GM12878 (cell line): Measurements from ENCODE around the gene DUSP22. TPM values are rescaled to one million over a fixed set of nuclear protein-coding genes. Genes with fewer than 3 reads are reported as not detected.

Experiments
- ATAC-seq: fragments of 200-7000 bp; cut with Tn5 transposase; 3 replicates; pipeline ENCODE4 v1.9.1; 2020; ENCODE audit warnings: mild to moderate bottlenecking, moderate library complexity
- BruUV-seq: library from RNA; stranded (reverse); fragments of 400-500 nt; replicated peaks from 2 replicates; lab custom pipeline; 2021; lab: Mats Ljungman, UMichigan
- CTCF ChIA-PET: fragments of 300-600 bp; sonication (Branson Sonifier 250); formaldehyde crosslinking; extraction: SDS; loops from one replicate; lab custom pipeline; 2021; ENCODE audit warnings: inconsistent platforms; lab: Yijun Ruan, JAX
- POLR2A ChIA-PET: fragments of 350-600 bp; formaldehyde crosslinking; extraction: SDS; loops from one replicate; lab custom pipeline; 2021; ENCODE audit warnings: inconsistent platforms; lab: Charles Lee
- RAD21 ChIA-PET: fragments of 300-600 bp; sonication (Branson Sonifier 250); formaldehyde crosslinking; loops from one replicate; lab custom pipeline; 2023; ENCODE audit warnings: antibody characterized with exemption; ENCODE audit not compliant: unreplicated experiment; lab: Charles Lee
- SMC1A ChIA-PET: fragments of 300-600 bp; sonication (Branson Sonifier 250); formaldehyde crosslinking; loops from one replicate; lab custom pipeline; 2023; ENCODE audit not compliant: unreplicated experiment, uncharacterized antibody; lab: Charles Lee
- DNase-seq: peaks from one replicate; pipeline ENCODE4 v3.0.0-alpha.2; 2011; ENCODE audit warnings: low read depth, low spot score
- FAIRE-seq: peaks from 3 replicates; lab custom pipeline; 2011; peaks lifted over from hg19 to GRCh38; lab: Jason Lieb, UNC
- H2AFZ ChIP-seq: 2 replicates; pipeline ENCODE4 v1.6.0; 2011; ENCODE audit warnings: low read depth, low read length, control low read depth; ENCODE audit not compliant: control insufficient read depth
- H3K27ac ChIP-seq: 2 replicates; pipeline ENCODE4 v1.5.1; 2011; ENCODE audit warnings: control low read depth; ENCODE audit not compliant: control insufficient read depth, insufficient read depth
- H3K27me3 ChIP-seq, 2 experiments: replicated peaks in 1 of 2; 2 replicates each; pipeline versions ENCODE4 v1.6.0 to v1.6.1; 2011; ENCODE audit warnings: low read length in 1 of 2; ENCODE audit not compliant: control insufficient read depth in 2 of 2, insufficient read depth in 2 of 2
- H3K36me3 ChIP-seq, 2 experiments: 2 replicates each; pipeline ENCODE4 v1.5.1; 2011; ENCODE audit warnings: low read length in 1 of 2; ENCODE audit not compliant: control insufficient read depth in 2 of 2, insufficient read depth in 2 of 2
- H3K4me1 ChIP-seq: 2 replicates; pipeline ENCODE4 v1.6.1; 2011; ENCODE audit warnings: mild to moderate bottlenecking, low read length, moderate library complexity, mixed read lengths; ENCODE audit not compliant: control insufficient read depth, insufficient read depth
- H3K4me2 ChIP-seq: 2 replicates; pipeline ENCODE4 v1.6.0; 2011; ENCODE audit warnings: control low read depth; ENCODE audit not compliant: control insufficient read depth, insufficient read depth
- H3K4me3 ChIP-seq: fragments of 200-600 bp; sonication (generic); 2 replicates; pipeline ENCODE4 v1.5.1; 2016
- H3K79me2 ChIP-seq: 2 replicates; pipeline ENCODE4 v1.6.0; 2011; ENCODE audit warnings: low read length; ENCODE audit not compliant: control insufficient read depth, insufficient read depth
- H3K9ac ChIP-seq: 2 replicates; pipeline ENCODE4 v1.8.0; 2011; ENCODE audit warnings: low read length, control low read depth, mixed read lengths; ENCODE audit not compliant: control insufficient read depth, insufficient read depth
- H3K9me3 ChIP-seq: replicated peaks from 3 replicates; pipeline ENCODE4 v1.5.1; 2011; ENCODE audit warnings: mild to moderate bottlenecking, low read length; ENCODE audit not compliant: control insufficient read depth, insufficient read depth
- H4K20me1 ChIP-seq: 2 replicates; pipeline ENCODE4 v1.6.0; 2011; ENCODE audit not compliant: control insufficient read depth, insufficient read depth
- BACH1 ChIP-seq: fragments of 450-650 bp; IDR thresholded peaks from 2 replicates; pipeline ENCODE4 v1.6.1; 2017; ENCODE audit warnings: mild to moderate bottlenecking, borderline replicate concordance
- BCL3 ChIP-seq: IDR thresholded peaks from 2 replicates; pipeline ENCODE4 v1.6.1; 2011; ENCODE audit warnings: borderline replicate concordance, low read depth, mild to moderate bottlenecking, moderate library complexity, low read length; ENCODE audit not compliant: insufficient read depth, poor library complexity, severe bottlenecking
- BRCA1 ChIP-seq: IDR thresholded peaks from 2 replicates; pipeline ENCODE4 v1.6.1; 2011; ENCODE audit warnings: low read depth, low read length, improper control_type of control experiment
- CBX3 ChIP-seq: fragments of 200-600 bp; sonication (generic); IDR thresholded peaks from 2 replicates; pipeline ENCODE4 v1.6.1; 2016; ENCODE audit warnings: low read depth, borderline replicate concordance
- CHD2 ChIP-seq: IDR thresholded peaks from 2 replicates; pipeline ENCODE4 v1.6.1; 2011; ENCODE audit warnings: low read depth, low read length, improper control_type of control experiment, borderline replicate concordance
- DPF2 ChIP-seq: fragments of 450-650 bp; IDR thresholded peaks from 2 replicates; pipeline ENCODE4 v1.6.1; 2017; ENCODE audit warnings: mild to moderate bottlenecking
- EED ChIP-seq: sonication (generic); IDR thresholded peaks from 2 replicates; pipeline ENCODE4 v1.6.1; 2016; ENCODE audit warnings: antibody characterized with exemption, low read depth
- IKZF2 ChIP-seq, 2 experiments: fragments of 450-650 bp; IDR thresholded peaks; 2 replicates each; pipeline ENCODE4 v1.6.1; 2017; ENCODE audit warnings: mild to moderate bottlenecking in 2 of 2, moderate library complexity in 2 of 2
- MEF2A ChIP-seq: IDR thresholded peaks from 2 replicates; pipeline ENCODE4 v1.6.1; 2011; ENCODE audit warnings: low read depth, mild to moderate bottlenecking, low read length, moderate library complexity; ENCODE audit not compliant: insufficient read depth
- POU2F2 ChIP-seq: IDR thresholded peaks from 3 replicates; pipeline ENCODE4 v1.6.1; 2011; ENCODE audit warnings: low read depth, mild to moderate bottlenecking, low read length, borderline replicate concordance
- RAD51 ChIP-seq: fragments of 450-650 bp; IDR thresholded peaks from 2 replicates; pipeline ENCODE4 v1.6.1; 2016; ENCODE audit warnings: moderate library complexity, mild to moderate bottlenecking, inconsistent platforms
- RELB ChIP-seq: fragments of 450-650 bp; IDR thresholded peaks from 2 replicates; pipeline ENCODE4 v1.6.1; 2017; ENCODE audit warnings: low read depth, mild to moderate bottlenecking, moderate library complexity
- RUNX3 ChIP-seq: IDR thresholded peaks from 2 replicates; pipeline ENCODE4 v1.6.1; 2012; ENCODE audit warnings: low read length, inconsistent platforms
- SMARCA5 ChIP-seq: fragments of 450-650 bp; IDR thresholded peaks from 2 replicates; pipeline ENCODE4 v1.6.1; 2017; ENCODE audit warnings: mild to moderate bottlenecking
- SREBF1 ChIP-seq: IDR thresholded peaks from 2 replicates; pipeline ENCODE4 v1.6.1; 2012; ENCODE audit warnings: mild to moderate bottlenecking, low read length
- TBL1XR1 ChIP-seq: IDR thresholded peaks from 2 replicates; pipeline ENCODE4 v1.6.1; 2012; ENCODE audit warnings: low read depth, low read length, improper control_type of control experiment
- ZNF207 ChIP-seq: fragments of 450-650 bp; IDR thresholded peaks from 2 replicates; pipeline ENCODE4 v1.6.1; 2014; ENCODE audit warnings: antibody characterized with exemption, mild to moderate bottlenecking, borderline replicate concordance
- WGBS: methylation state at CpG from one replicate; pipeline ENCODE4 v1.1.6; 2016; ENCODE audit warnings: low lambda C conversion rate; ENCODE audit not compliant: insufficient replicate concordance, insufficient coverage; ENCODE audit errors: missing lambda C conversion rate; 5-methylcytosine and 5-hydroxymethylcytosine counted together
- in situ Hi-C: fragments of 300-500 bp; cut with MboI; formaldehyde crosslinking; loops from 9 replicates; pipeline ENCODE4 v1.14.3; 2018; ENCODE audit warnings: mixed read lengths
- intact Hi-C: fragments of 100-400 bp; cut with micrococcal nuclease; formaldehyde crosslinking; loops from one replicate; pipeline ENCODE4 v1.14.2; 2022; ENCODE audit not compliant: unreplicated experiment
- polyA plus RNA-seq, 11 experiments: library from polyadenylated mRNA; depleted of rRNA in 4 of 11; unstranded in 6 of 11; stranded (reverse) in 5 of 11; fragments of >200 nt; fragmentation: Nextera tagmentation in 4 of 11; fragmentation: Illumina TruSeq in 1 of 11; extraction: Ambion mirVana in 4 of 11; extraction: Trizol in 1 of 11; gene quantifications; 1 replicate in 1 of 11; 2 replicates in 10 of 11; pipeline versions ENCODE4 v1.2.1 to v1.2.3, GENCODE V29; 2011 to 2016; ENCODE audit warnings: inconsistent platforms in 2 of 11, missing spikeins in 2 of 11, low read depth in 1 of 11
- total RNA-seq, 4 experiments: library from RNA; depleted of rRNA in 3 of 4; stranded (reverse); fragments of >200 nt in 3 of 4; fragmentation: Illumina TruSeq in 1 of 4; extraction: Trizol in 1 of 4; gene quantifications; 2 replicates each; pipeline versions ENCODE4 v1.2.1 to v1.2.3, GENCODE V29; 2013 to 2021
- TF ChIP-seq, protein P1 (sequence below): fragments of 450-650 bp; IDR thresholded peaks from 2 replicates; pipeline ENCODE4 v1.6.1; 2016; ENCODE audit warnings: mild to moderate bottlenecking
- TF ChIP-seq, protein P2 (sequence below): IDR thresholded peaks from 2 replicates; pipeline ENCODE4 v1.6.1; 2011; ENCODE audit warnings: borderline replicate concordance, low read depth, mild to moderate bottlenecking, moderate library complexity, mixed read lengths, low read length; ENCODE audit not compliant: insufficient read depth; ENCODE audit errors: extremely low read length

The DUSP22 gene
- total and polyA plus RNA-seq, 10 of the 15 experiments (the other 5 are each of a cell fraction or from before 2014, with no cell fraction given) = 78.9 to 156 (median 107) TPM

DNA sequence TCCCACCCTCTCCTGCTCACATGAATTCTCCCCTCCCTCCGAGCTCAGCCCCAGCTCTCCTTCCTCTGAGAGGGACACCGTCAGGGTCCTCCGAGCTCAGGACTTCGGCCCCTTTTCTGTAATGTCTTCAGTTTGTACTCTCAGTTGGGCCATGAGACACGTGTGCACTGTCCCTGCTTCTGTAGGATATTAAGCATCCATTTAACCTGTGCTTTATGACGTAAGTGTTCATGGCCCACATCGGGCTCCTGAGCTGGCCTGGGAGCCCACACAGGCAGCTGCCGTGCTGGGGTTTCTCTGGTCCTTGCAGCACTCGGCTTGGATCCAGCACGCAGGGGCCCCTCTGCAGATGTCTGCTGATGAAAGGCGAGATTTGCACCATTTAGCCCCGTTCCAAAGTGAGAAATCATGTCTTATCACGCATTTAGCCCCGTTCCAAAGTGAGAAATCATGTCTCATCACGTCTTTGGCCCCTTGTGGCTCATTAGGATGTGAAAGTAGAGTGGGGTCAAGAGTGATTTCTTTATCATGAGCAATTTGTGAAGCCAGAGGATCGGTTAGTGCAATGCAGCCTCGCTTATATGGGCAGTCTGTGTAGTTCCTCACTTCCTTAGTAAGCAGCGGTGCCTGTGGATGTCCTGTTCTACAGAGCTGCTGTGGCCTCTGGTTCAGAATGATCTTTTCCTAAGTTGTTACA, 25.3 kb downstream of the DUSP22 start:
- no TSS peak for BruUV-seq
- SMC1A ChIA-PET = interaction anchor here (0.6 to 14.6 kb wide), 31 partner anchors 10 to 200 kb away, joined by 3 to 707 read pairs (median 5); partner anchors contain the start of genes DUSP22 and IRF4
- H3K36me3 ChIP-seq = peaks cover 12 to 13% of the 10 kb centered on the region in 2 experiments
- H3K4me3 ChIP-seq = no peak overlapping the region
- in situ Hi-C loops (no loop called here), intact Hi-C loops (loop anchor here (1.0 kb wide), 4 partner anchors 14 to 90 kb away; partner anchors contain the start of gene DUSP22)
- H3K4me2 ChIP-seq = peak overlapping the region; percentile 84
- RAD21 ChIA-PET = interaction anchor here (0.7 to 13.0 kb wide), 25 partner anchors 10 to 167 kb away, joined by 3 to 256 read pairs (median 11); partner anchors contain the start of genes DUSP22 and IRF4
- POLR2A ChIA-PET = interaction anchor here (0.8 to 13.8 kb wide), 23 partner anchors 10 to 126 kb away, joined by 3 to 227 read pairs (median 4); partner anchors contain the start of gene DUSP22
- H2AFZ ChIP-seq = no peak overlapping the region
- peaks cover 83% of the 10 kb centered on the region for H3K79me2 ChIP-seq
- H3K4me1 ChIP-seq = peaks cover 97% of the 10 kb centered on the region
- peak; percentile 96 for DNase-seq
- no peaks in the 10 kb centered on the region for H3K27me3 ChIP-seq
- H3K9me3 ChIP-seq = no peaks in the 10 kb centered on the region
- no peak for FAIRE-seq
- CTCF ChIA-PET = interaction anchor here (0.7 to 8.6 kb wide), 18 partner anchors 7 to 128 kb away, joined by 3 to 94 read pairs (median 6); no protein-coding TSS in a partner anchor
- peak overlapping the region; percentile 92 for H3K27ac ChIP-seq
- H4K20me1 ChIP-seq = no peaks in the 10 kb centered on the region
- 24% methylated on average over 18 of the region's 18 CpGs for WGBS
- peak; percentile 65 for ATAC-seq
- H3K9ac ChIP-seq = peak overlapping the region; percentile 73
- TF ChIP-seq IKZF2 (IDR thresholded peaks at IDR 0.05) (peak; percentile 95 to 98), MEF2A (no peak), BACH1 (peak; percentile 68; the same call in 1 of the 2 replicates), CBX3 (no peak), ZNF207 (peak; percentile 88), RELB (peak; percentile 89; the same call in 1 of the 2 replicates), BRCA1 (no peak), DPF2 (peak; percentile 97), POU2F2 (peak; percentile 93), RUNX3 (no peak), TBL1XR1 (peak; percentile 87), BCL3 (no peak), SREBF1 (no peak), SMARCA5 (peak; percentile 89), EED (peak; percentile 90), RAD51 (no peak), CHD2 (peak; percentile 90)
- TF ChIP-seq, protein P1, sequence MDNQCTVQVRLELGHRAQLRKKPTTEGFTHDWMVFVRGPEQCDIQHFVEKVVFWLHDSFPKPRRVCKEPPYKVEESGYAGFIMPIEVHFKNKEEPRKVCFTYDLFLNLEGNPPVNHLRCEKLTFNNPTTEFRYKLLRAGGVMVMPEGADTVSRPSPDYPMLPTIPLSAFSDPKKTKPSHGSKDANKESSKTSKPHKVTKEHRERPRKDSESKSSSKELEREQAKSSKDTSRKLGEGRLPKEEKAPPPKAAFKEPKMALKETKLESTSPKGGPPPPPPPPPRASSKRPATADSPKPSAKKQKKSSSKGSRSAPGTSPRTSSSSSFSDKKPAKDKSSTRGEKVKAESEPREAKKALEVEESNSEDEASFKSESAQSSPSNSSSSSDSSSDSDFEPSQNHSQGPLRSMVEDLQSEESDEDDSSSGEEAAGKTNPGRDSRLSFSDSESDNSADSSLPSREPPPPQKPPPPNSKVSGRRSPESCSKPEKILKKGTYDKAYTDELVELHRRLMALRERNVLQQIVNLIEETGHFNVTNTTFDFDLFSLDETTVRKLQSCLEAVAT = peak; percentile 81
- TF ChIP-seq, protein P2, sequence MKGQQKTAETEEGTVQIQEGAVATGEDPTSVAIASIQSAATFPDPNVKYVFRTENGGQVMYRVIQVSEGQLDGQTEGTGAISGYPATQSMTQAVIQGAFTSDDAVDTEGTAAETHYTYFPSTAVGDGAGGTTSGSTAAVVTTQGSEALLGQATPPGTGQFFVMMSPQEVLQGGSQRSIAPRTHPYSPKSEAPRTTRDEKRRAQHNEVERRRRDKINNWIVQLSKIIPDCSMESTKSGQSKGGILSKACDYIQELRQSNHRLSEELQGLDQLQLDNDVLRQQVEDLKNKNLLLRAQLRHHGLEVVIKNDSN = no peak
